ENCODE measurements around the gene ZNF507.

Gene ZNF507

DNA sequence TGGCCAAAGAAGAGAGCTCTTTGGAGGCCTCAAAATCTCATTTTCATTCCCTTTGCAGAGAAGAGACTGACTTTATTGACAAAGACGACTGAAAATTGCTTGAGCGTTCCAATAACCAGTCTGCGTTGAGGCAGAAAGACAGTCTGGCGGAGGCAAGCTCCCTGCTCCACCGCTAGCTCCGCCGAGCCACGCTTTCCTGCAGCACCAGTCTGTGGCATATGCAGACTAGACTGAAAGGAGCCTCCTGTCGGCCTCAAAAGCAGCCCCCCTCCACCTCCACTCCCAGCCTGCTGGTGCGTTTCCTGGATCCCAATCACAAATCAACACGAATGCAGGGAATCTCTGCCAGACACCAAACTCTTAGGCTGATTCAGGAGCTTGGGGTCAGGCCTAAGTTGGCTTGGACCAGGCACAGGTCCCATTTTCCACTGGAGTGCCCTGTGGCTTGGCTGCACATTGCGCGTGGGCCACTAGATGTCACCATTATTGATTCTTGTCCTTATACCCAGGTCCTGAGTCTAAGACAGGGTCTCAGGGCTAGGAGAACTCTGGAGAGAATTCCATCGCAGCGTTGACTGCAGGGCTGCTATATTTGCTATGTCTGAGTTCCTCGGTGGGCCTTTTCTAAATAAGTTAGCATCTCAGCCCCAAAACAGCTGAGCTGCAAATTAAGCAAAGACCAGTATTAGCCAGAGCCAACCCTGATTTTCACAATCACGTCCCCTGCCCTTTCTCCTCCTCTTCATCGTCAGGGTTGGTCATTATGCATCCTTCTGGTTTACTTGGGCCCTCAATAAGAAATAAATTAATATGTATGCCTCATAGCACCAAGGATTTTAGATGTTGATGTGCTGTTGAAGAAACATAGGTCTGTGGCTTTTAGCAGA lies 5.2 kb upstream of the ZNF507 start:
- peak; percentile 35 for DNase-seq

DNA sequence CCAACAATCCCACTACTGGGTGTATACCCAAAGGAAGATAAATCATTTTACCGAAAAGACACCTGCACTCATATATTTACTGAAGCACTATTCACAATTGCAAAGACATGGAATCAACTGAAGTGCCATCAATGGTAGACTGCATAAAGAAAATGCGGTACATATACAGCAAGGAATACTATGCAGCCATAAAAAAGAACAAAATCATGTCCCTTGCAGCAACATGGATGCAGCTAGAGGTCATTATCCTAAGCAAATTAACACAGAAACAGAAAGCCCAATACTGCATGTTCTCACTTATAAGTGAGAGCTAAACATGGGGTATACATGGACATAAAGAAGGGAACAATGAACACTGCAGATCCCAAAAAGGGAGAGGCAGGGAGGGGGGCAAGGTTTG lies 2.7 kb upstream of the ZNF507 start:
- DNase-seq = no peak

DNA sequence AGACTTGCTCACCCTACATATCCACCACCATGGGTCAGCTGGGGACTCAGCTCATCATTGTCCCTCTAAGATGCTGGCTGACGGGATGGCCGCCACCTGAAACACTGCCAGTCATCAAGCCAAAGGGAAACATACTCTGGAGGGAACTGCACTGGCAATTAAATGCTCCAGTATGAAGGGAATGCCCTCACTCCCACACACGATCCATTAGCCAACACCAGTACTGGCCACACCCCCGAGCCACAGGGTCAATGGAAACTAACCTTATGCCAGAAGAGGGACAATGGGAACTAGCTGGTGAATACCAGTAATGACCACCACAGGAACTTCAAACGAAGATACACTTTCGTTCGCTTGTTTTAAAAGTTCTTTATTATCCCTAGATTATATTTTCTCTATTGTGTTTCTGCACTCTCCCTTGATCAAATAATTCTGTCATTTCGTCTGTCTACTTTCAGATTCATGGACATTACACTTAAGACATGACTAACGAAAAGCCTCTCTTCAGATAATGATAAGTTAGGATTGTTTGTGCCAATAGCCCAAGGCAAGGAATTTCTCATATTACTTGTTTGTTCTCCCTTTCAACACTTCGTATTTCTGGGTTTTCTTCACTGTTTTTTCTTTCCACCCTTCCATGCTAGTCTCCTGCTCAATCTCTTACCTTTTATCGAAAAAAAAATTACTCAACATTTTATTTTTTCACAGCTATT lies 1.7 kb upstream of the ZNF507 start:
- no peak for DNase-seq

DNA sequence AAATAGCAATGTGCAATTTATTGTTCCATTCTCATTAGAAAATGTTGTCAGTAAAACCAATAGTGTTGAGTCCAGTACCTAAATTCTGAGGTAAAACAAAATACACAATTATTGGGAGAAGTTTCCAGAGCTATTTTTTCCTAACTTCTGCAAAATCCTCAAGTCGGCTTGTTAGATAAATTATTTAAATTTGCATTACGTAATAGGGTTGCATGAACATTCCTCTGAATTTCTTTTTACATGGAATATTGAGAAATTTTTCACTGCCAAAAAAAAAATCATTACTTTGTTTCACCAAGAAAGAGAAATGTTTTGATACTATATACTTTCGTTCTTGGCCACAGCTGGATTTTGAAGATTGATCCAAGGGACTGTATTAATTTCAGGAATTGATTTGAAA lies 1.5 kb downstream of the ZNF507 start:
- DNase-seq = no peak

DNA sequence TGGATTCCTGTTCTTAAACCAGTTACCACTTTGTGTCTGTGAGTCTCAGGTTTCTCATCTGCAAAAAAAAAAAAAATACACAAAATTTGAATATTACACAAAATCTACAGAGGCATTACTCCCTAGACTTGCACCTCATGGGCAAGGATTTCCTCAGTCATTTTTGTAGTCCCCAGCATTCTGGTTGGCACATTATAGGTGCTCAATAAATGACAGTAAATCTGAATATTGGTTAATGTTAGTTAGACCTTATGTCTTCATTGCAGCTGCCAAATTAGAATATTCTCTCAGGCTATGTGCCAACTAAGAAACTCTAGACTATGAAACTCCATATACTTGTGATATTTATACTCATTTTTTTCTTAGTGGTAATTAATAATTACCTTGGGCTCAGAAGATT lies 2.2 kb downstream of the ZNF507 start:
- no peak for DNase-seq

DNA sequence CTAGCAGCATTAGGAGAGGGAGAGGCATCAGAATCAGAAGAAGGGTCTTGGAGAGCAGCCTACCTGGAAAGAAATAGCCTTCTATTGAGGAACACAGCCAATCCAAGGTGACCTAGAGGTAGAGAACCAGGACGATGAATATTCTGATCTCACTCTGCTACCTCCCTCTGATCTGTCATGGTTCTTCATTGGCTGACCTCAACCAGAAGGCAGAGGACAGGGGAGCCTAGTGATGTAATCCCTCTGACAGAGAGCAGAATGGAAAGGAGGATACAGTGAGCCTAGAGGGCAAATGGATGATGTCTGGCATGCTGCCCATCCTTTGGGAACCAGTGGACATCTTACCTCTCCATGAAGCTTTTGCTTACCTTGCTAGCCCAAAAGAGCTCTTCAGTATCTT lies 3.6 kb downstream of the ZNF507 start:
- no peak for DNase-seq

DNA sequence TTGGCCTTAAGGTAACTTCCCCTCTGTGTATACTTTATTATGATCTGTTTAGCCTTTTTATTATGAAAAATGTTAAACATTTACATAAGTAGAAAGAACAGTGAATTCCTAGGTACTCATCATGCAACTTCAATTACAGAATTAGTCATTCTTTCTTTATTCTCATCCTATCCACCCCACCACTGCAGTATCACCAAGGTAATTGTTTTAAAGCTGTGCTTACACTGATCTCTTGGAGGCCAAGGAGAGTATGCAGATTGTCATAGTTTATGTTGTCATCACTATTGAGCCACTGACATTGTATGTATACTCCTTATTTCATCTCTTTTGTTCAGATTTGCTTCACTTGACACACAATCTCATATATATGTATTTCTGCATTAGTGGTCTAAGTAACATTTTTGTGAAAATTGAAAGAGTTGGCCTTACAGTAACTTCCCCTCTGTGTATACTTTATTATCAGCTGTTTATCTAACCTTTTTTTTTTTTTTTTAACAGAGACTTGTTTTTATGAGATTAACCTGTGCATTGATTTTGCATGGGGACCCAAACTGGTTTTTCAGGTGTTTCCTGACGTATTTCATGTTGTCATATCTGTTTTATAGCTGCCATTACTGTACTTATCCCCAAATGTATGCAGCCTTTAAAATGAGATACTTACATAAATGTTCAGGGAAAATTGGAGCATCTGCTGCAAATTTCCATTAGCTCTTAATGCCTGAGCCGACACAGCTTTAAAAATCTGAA lies 4.5 kb downstream of the ZNF507 start:
- DNase-seq = no peak

DNA sequence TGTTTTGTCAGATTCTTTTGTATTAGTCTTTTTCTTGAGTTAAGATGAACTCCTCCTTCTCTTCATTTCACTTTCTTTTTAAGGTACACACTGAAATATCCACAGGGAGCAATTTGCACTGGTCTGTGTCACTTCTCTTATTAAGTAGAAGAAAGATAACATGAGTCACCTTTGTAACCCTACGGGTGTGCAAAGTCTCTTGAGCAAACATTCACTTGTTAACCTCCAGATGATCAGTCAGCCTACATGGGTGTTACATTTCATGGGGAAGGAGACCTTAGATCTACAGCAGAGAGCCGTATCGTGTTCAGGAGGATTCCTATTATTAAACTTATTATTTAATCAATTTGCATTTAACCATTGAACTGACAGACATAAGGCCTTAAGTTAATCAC lies 5.1 kb downstream of the ZNF507 start:
- DNase-seq = no peak

DNA sequence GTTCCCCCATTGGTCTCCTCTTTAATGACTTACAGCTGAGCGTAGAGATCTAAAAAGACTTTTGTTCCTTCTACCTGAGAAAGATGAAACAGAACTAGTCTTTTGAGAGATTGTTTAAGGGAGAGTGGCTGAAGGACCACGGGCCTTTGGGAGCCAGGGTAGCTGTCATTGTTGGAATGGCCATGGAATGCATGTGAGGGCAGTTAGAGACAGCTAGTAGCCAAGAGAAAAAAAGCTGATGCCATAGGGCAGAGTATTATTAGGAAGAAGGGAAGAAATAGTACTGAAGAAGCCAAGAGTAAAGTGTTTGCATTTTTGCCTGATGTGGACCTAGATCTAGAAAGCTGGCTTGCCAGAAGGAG lies 5.6 kb downstream of the ZNF507 start:
- DNase-seq = no peak

DNA sequence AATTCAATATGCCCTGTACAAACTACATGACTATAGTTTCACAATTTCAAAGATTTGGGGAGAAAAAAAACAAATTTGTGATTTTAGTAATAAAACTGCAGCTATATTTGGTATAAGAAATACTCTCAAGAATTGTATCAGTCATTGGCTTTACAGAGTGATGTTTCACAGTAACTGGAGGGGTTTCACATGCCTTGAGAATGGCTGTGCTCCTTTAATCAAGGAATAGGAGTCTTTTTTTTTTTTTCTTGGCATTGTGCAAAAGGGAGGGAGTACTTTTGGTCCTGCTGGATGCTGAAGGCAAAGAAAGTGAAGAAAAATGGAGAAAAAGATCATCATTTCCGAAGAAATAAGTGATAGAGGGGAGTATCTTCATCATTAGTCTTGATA lies 6.8 kb downstream of the ZNF507 start:
- no peak for DNase-seq

DNA sequence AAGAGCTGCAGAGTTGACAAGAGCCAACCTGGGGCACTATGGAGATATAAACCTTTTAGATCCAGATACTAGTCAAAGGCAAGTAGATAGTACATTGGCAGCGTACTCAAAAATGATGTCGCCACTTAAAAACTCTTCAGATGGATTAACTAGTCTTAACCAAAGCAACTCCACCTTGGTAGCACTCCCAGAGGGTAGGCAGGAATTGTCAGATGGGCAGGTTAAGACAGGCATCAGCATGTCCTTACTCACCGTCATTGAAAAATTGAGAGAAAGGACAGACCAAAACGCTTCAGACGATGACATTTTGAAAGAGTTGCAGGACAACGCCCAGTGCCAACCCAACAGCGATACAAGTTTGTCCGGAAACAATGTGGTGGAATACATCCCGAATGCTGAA lies 8.9 kb downstream of the ZNF507 start:
- no peak for DNase-seq

DNA sequence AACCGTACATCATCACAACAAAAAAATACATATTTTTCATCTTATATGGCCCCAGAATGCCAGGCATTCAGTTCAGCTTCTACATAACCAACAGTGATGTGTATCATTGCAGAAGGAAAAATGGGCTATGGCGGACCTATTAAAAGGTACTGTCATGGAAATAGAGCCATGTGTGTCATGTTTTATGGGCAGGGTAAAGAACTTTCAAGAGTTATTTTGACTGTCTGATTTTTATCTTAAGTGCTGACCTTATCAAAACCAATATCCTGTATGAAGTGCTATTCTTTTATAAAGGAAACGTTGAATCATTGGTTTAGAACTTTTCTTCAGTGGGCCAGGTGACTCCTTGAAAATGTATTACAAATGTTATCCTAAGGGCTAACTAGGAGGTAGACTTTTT lies 9.9 kb downstream of the ZNF507 start:
- no peak for DNase-seq

DNA sequence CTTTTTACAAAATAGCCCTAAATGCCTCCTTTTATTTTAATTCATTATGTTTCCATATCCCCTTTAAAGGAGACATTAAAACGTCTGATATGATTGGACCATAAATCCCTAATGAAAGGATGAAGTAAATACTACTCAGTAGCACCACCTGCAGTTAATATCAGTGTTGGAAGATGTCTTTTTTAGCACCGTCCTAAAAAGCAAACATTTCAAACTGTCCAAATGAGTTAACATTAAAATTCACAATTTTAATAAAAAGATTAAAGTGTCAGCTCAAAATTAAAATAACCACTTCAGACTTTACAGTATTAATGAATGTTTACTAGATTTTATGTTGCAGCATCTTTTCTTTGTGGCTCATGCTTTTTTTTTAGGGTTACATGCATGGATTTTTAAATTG lies 12.3 kb downstream of the ZNF507 start:
- no peak for DNase-seq

DNA sequence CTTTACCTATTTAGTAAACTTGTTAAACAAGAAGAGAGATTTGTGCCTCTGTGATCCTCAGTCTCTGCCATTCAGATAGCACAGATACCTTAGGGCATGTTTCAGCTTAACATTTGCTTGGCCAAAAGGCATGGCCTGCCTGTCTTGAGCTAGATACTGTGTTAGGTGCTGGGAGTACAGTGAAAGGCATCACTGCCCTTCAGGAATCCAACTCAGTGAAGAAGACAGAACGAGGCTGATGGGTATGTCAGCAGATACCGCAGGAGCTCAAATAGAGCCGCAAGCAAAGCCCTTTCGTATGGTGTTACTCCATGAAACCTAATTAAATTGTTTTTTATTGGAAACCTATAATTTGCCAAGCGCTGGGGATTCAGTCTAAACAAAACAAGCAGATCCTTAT lies 12.9 kb downstream of the ZNF507 start:
- no peak for DNase-seq

DNA sequence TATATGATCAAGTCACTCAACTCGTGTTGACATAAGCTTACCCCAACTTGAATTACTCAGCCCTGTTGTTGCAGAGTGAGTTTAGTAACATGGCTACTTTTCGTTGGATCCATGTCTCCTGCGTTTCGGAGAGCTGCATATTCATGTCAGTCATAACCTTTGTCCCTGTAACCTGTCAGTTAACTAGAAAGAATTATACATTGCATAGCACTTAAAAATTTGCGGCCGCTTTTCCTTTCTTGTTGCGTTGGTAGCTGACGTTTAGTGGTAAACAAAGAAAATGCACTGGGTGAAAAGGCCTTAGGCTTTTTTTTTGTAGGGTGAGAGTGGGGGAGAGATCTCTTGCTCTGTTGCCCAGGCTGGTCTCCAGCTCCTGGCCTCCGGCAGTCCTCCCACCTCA lies 14.2 kb downstream of the ZNF507 start:
- DNase-seq = no peak

DNA sequence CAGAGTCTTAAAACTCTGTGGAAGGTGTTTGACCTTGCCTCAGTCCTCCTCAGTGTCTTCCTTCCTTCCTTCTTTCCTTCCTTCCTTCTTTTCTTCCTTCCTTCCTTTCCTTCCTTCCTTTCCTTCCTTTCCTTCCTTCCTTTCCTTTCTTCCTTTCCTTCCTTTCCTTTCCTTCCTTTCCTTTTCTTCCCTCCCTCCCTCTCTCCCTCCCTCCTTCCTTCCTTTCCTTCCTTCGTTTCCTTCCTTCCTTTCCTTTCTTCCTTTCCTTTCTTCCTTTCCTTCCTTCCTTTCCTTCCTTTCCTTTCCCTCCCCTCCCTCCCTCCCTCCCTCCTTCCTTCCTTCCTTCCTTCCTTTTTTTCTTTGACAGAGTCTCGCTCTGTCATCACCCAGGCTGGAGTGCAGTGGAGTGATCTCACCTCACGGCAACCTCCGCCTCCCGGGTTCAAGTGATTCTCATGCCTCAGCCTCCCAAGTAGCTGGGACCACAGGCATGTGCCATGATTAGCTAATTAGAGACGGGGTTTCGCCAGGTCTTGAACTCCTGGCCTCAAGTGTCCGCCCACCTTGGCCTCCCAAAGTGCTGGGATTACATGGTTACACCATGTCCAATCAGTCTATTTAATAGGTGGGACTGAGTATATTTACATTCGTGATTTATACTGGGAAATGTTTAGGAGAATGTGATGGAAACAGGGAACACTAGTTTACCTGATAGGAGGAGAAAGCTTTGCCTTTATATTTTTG lies 16.3 kb downstream of the ZNF507 start:
- DNase-seq = no peak

DNA sequence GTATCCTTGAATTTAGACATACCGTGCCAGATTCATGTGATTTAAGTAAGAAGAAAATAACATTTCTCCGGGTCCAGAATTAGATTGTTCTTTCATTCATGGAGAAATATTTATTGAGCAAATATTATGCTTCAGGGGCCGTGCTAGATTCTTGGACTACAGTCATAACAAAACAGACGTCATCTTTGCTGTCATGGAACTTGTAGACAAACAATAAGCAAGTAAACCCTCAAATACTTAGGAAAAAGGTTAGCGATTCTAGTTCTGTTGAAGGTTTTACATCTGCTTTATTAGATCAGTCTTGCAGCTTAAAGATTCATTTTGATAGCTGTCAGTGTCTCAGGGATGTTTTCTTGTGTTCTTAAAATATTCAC lies 16.9 kb downstream of the ZNF507 start:
- no peak for DNase-seq

DNA sequence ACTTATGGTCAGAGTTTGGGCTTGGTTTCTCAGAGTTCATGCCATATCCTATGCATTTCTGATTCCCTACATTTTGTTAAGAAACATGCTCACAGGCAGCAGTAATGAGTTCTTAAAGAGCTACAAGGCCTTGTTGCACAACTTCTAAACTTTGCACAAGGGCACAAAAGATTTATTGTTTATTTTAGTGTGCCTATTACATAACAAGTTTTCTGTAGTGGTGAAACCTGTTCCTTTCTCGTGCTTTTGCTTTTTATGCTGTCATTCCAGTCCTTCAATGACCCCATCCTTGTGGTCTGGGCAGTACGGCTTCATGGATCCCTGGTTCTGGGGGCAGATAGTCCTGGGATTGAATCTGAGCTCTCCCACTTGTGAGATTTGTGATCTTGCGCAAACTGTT lies 17.8 kb downstream of the ZNF507 start:
- DNase-seq = no peak

DNA sequence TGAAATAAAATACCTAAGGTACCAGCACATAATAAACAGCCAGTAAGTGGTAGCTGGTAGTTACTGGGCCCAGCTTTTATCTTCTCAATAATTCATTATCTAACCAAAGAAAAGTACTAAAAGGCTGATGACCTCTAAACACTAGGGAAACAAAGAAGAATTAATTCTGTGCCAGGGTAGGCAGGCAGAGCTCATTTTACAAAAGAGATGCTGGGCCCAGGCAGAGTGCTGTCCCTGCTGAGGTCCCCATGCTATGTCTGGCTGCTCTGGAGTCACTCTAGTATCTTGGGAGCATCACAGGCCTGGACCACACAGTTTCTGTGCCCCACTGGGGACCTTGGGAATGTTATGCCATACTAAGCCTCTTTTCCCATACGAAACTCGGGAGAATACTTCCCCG lies 18.2 kb downstream of the ZNF507 start:
- DNase-seq = no peak

DNA sequence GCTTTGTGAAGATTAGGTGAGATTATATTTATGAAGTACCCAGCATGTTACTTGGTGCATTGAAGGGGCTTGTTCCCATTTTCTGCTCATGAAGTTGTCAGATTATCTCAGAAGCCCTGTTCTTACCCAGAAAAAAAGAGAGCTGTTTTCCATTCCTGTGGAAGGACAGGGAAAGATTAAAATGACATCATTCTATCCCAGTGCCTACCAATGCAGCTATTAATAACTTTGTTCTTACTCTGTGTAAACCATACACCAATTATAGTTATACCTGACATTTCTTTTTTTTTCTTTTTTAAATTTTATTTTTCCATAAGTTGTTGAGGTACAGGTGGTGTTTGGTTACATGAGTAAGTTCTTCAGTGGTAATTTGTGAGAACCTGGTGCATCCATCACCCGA lies 18.6 kb downstream of the ZNF507 start:
- DNase-seq = no peak

DNA sequence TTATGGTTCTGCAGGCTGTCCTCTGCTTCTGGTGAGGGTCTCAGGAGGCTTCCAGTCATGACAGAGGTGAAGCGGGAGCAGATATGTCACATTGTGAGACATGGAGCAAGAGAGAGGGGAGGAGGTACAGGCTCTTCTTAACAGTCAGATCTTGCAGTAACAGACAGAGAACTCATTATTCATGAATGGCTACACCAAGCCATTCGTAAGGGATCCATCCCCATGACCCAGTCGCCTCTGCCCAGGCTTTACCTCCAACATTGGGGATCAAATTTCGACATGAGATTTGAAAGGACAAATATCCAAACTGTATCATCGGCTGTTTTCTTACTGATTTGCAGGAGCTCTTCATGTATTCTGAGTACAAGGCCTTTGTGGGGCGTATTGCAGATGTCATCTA lies 21.7 kb downstream of the ZNF507 start:
- no peak for DNase-seq

DNA sequence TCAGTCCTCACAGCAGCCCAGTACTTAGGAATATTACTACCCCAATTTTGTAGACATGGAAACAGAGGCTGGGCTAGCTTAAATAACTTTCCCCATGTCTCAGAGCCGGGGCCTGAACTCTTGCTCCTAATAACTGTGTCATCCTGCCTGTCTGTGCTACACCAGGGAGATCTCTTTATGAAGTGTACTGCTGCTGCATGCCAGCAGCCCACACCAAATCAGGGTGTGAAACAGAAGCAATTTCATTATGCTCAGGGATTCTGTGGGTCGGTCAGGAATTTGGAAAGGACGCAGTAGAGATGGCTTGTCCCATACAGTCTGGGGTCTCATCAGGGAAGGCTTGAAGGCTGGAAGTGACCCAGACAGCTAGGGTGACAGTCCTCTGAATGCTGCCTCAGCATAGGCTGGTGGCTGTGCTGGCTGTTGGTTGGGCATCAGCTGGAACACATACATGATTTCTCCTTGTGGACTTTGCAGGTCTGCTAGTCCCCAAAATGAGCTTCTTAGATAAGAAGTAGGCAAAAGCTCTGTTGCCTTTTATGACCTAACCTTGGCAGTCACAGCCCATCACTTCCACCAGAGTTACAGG lies 22.6 kb downstream of the ZNF507 start:
- DNase-seq = no peak

DNA sequence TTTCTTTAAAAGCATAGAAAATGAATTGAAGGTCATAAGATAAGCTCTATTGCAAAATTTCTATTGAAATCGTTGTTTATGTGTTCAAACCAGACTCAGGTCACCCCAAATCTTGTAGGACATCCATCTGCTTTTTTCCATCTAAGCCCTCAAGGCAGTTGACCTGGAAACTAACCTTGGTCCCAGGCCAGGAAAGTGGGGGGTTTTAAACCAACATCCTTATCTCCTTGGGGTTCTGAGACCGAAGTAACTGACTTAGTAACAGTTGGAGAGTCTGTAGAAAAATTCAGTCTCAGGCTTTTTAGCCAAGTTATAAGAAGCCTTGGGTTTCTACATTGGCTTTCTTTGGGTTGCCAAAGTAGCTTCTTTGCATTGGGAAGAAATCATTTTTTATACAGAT lies 23.4 kb downstream of the ZNF507 start:
- DNase-seq = no peak

Measured in activated CD4-positive, CD25-positive, alpha-beta regulatory T cell treated with anti-CD3 and anti-CD28 coated beads, Interleukin-2, amount 50 U/mL, for 72 hours (primary cell).